ENCODE measurements around the gene DUSP14. TPM values are rescaled to one million over a fixed set of nuclear protein-coding genes. Genes with fewer than 3 reads are reported as not detected.

DUSP14 gene
- total and polyA plus RNA-seq, 2 of the 13 experiments (the other 11 are each of a cell fraction or from before 2014, with no cell fraction given): 33.5 to 39.8 TPM

GRCh38 chr17:37502009-37502936, 12.6 kb downstream of the DUSP14 start (continued):
- TF ChIP-seq PAXIP1 (CRISPR knock-in tag; conservative IDR thresholded peaks at IDR 0.05) (peak; percentile 96), ZNF468 (CRISPR knock-in tag; IDR thresholded peaks at IDR 0.05) (no peak), ZNF121 (CRISPR knock-in tag; IDR thresholded peaks at IDR 0.05) (peak; percentile 50; the same call in 1 of the 2 replicates), NFRKB (IDR thresholded peaks at IDR 0.05) (no peak), ZNF577 (CRISPR knock-in tag; IDR thresholded peaks at IDR 0.05; ENCODE audit: borderline replicate concordance, low read depth) (no peak), RORA (CRISPR knock-in tag; IDR thresholded peaks at IDR 0.05) (no peak), TGIF2 (CRISPR knock-in tag; IDR thresholded peaks at IDR 0.05) (no peak), NR2F6 (IDR thresholded peaks at IDR 0.05) (peak; percentile 94), NR2F6 (CRISPR knock-in tag; IDR thresholded peaks at IDR 0.05) (peak; percentile 97), ZBTB8A (CRISPR knock-in tag; IDR thresholded peaks at IDR 0.05; ENCODE audit: borderline replicate concordance, low read depth) (no peak), ZNF383 (CRISPR knock-in tag; IDR thresholded peaks at IDR 0.05; ENCODE audit: borderline replicate concordance) (no peak), NR1H2 (CRISPR knock-in tag; IDR thresholded peaks at IDR 0.05; ENCODE audit: borderline replicate concordance, low read depth) (no peak), MTA1 (CRISPR knock-in tag; IDR thresholded peaks at IDR 0.05; ENCODE audit: borderline replicate concordance) (0 out of 2 replicates have a peak, but pooled peaks have one; percentile 46), RXRA (CRISPR knock-in tag; IDR thresholded peaks at IDR 0.05) (peak; percentile 58; the same call in 1 of the 2 replicates), ARID4A (CRISPR knock-in tag; IDR thresholded peaks at IDR 0.05; ENCODE audit: borderline replicate concordance) (peak; percentile 55; the same call in 1 of the 2 replicates), RNF2 (conservative IDR thresholded peaks at IDR 0.05; ENCODE audit: low read depth) (no peak), THYN1 (CRISPR knock-in tag; IDR thresholded peaks at IDR 0.05; ENCODE audit: borderline replicate concordance, low read depth) (no peak), ZSCAN22 (CRISPR knock-in tag; IDR thresholded peaks at IDR 0.05) (no peak), SSRP1 (CRISPR knock-in tag; IDR thresholded peaks at IDR 0.05) (no peak), ZFP90 (CRISPR knock-in tag; IDR thresholded peaks at IDR 0.05; ENCODE audit: borderline replicate concordance) (no peak), MTF1 (CRISPR knock-in tag; IDR thresholded peaks at IDR 0.05) (no peak), DNMT1 (CRISPR knock-in tag; IDR thresholded peaks at IDR 0.05) (no peak)
- TF ChIP-seq, protein P1, sequence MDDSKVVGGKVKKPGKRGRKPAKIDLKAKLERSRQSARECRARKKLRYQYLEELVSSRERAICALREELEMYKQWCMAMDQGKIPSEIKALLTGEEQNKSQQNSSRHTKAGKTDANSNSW (CRISPR knock-in tag; IDR thresholded peaks at IDR 0.05; ENCODE audit: borderline replicate concordance): no peak

All from HepG2 (cell line).